Measurements from ENCODE around the gene MBTPS1.

DNA sequence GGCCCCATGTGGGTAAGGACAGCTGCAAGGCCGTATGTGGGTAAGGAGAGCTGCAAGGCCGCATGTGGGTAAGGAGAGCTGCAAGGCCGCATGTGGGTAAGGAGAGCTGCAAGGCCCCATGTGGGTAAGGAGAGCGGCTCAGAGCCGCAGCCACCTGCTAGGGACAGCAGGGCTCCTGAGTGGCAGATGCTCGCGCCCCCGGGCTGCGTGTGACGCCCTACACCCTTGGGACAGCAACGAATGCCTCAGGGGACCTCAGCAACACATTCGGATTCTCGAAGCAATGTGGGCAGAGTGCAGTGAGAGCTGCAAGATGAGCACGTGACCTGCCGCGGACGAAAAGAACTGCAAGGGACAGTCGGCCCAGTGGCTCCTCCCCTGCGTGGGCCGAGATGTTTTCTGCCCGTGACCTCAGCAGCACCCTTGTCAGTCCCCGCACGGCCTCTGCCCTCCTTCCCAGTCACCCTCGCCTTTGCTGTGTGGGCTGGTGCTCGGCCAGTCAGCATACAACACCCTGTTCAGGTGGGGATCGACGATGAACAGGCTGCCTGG is 64.6 kb downstream of the MBTPS1 start:
- TF ChIP-seq POLR2A (IDR thresholded peaks at IDR 0.05) (no peak), POLR2AphosphoS5 (IDR thresholded peaks at IDR 0.05) (no peak), EP300 (IDR thresholded peaks at IDR 0.05) (no peak)
- TF ChIP-seq, protein P1, sequence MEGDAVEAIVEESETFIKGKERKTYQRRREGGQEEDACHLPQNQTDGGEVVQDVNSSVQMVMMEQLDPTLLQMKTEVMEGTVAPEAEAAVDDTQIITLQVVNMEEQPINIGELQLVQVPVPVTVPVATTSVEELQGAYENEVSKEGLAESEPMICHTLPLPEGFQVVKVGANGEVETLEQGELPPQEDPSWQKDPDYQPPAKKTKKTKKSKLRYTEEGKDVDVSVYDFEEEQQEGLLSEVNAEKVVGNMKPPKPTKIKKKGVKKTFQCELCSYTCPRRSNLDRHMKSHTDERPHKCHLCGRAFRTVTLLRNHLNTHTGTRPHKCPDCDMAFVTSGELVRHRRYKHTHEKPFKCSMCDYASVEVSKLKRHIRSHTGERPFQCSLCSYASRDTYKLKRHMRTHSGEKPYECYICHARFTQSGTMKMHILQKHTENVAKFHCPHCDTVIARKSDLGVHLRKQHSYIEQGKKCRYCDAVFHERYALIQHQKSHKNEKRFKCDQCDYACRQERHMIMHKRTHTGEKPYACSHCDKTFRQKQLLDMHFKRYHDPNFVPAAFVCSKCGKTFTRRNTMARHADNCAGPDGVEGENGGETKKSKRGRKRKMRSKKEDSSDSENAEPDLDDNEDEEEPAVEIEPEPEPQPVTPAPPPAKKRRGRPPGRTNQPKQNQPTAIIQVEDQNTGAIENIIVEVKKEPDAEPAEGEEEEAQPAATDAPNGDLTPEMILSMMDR (IDR thresholded peaks at IDR 0.05), result no peak

Data from stomach (tissue), 4 donors.